ENCODE measurements around the gene NR1H4. TPM values are rescaled to one million over a fixed set of nuclear protein-coding genes. Genes with fewer than 3 reads are reported as not detected.

The NR1H4 gene
- total and polyA plus RNA-seq, 2 donors (not counting 1 experiment from before 2014, with no cell fraction given): not detected

- no peaks in the 10 kb centered on the region for H3K4me1 ChIP-seq (ENCODE audit: control insufficient read depth in 2 of 2, insufficient read depth in 2 of 2, low read length in 2 of 2)
- no peaks in the 10 kb centered on the region for H3K79me2 ChIP-seq (ENCODE audit: control insufficient read depth, insufficient read depth, low read length)
- no peaks in the 10 kb centered on the region for H4K20me1 ChIP-seq (ENCODE audit: control insufficient read depth, insufficient read depth, low read length, poor library complexity, severe bottlenecking)
- ATAC-seq (ENCODE audit: low read depth) (no peak), DNase-seq (no peak)
- no peak overlapping the region for H2AFZ ChIP-seq (ENCODE audit: insufficient read depth, low read depth, low read length, poor library complexity, severe bottlenecking)
- H3K27ac ChIP-seq (ENCODE audit: low read length in 2 of 2): no peak overlapping the region
- ChIA-PET CTCF (no interaction called here), POLR2A (no interaction called here)
- 100% methylated on average over 1 of the region's 3 CpGs for WGBS (ENCODE audit: insufficient coverage)
- Mint-ChIP-seq H3K27me3 (no peaks in the 10 kb centered on the region), H3K27ac (no peak overlapping the region), H3K4me1 (no peaks in the 10 kb centered on the region), H3K4me3 (no peak overlapping the region), H3K9me3 (ENCODE audit: insufficient read depth) (peaks cover 4% of the 10 kb centered on the region)
- no peak overlapping the region for H3K4me2 ChIP-seq (replicated peaks; ENCODE audit: low read depth, low read length, poor library complexity, severe bottlenecking)
- intact Hi-C loops (cut with micrococcal nuclease): no loop called here
- no peaks in the 10 kb centered on the region for H3K27me3 ChIP-seq (replicated peaks in 1 of 4; ENCODE audit: control extremely low read depth in 1 of 4, control insufficient read depth in 3 of 4, insufficient read depth in 4 of 4, low read length in 3 of 4)
- H3K9me3 ChIP-seq (ENCODE audit: control extremely low read depth in 1 of 3, control insufficient read depth in 2 of 3, insufficient read depth in 1 of 3, low read length in 2 of 3): peaks cover 0 to 3% (median 1%) of the 10 kb centered on the region in 3 donors
- no peak for TF ChIP-seq EZH2 (IDR thresholded peaks at IDR 0.05; ENCODE audit: borderline replicate concordance, insufficient read depth, low read depth, low read length, poor library complexity, severe bottlenecking)
- no peak for TF ChIP-seq CTCF (IDR thresholded peaks at IDR 0.05)
- no peak overlapping the region for H3K4me3 ChIP-seq (ENCODE audit: control extremely low read depth in 1 of 5, extremely low read depth in 1 of 5, insufficient read depth in 1 of 5, low read depth in 2 of 5, low read length in 4 of 5)
- no peak overlapping the region for H3K9ac ChIP-seq (ENCODE audit: low read length)
- no peaks in the 10 kb centered on the region for H3K36me3 ChIP-seq (replicated peaks in 1 of 2; ENCODE audit: control extremely low read depth in 1 of 2, control insufficient read depth in 1 of 2, extremely low read depth in 1 of 2, insufficient read depth in 2 of 2, low read length in 1 of 2)
Observed at GRCh38 chr12:100515968-100516367, 42.3 kb downstream of the NR1H4 start.

- no peaks in the 10 kb centered on the region for H3K4me1 Mint-ChIP-seq
- intact Hi-C loops (cut with micrococcal nuclease): no loop called here
- no peaks in the 10 kb centered on the region for H3K36me3 ChIP-seq (replicated peaks in 1 of 2; ENCODE audit: control extremely low read depth in 1 of 2, control insufficient read depth in 1 of 2, extremely low read depth in 1 of 2, insufficient read depth in 2 of 2, low read length in 1 of 2)
- H3K4me2 ChIP-seq (replicated peaks; ENCODE audit: low read depth, low read length, poor library complexity, severe bottlenecking): no peak overlapping the region
- H3K79me2 ChIP-seq (ENCODE audit: control insufficient read depth, insufficient read depth, low read length): no peaks in the 10 kb centered on the region
- H3K27me3 ChIP-seq (replicated peaks in 1 of 4; ENCODE audit: control extremely low read depth in 1 of 4, control insufficient read depth in 3 of 4, insufficient read depth in 4 of 4, low read length in 3 of 4): no peaks in the 10 kb centered on the region
- DNase-seq (no peak), ATAC-seq (ENCODE audit: low read depth) (no peak)
- H3K4me1 ChIP-seq (ENCODE audit: control insufficient read depth in 2 of 2, insufficient read depth in 2 of 2, low read length in 2 of 2): no peaks in the 10 kb centered on the region
- no peak overlapping the region for H3K27ac Mint-ChIP-seq
- H3K27ac ChIP-seq (ENCODE audit: low read length in 2 of 2): no peak overlapping the region
- no peak overlapping the region for H3K4me3 ChIP-seq (ENCODE audit: control extremely low read depth in 1 of 5, extremely low read depth in 1 of 5, insufficient read depth in 1 of 5, low read depth in 2 of 5, low read length in 4 of 5)
- H3K9me3 Mint-ChIP-seq (ENCODE audit: insufficient read depth): peaks cover 4% of the 10 kb centered on the region
- H3K27me3 Mint-ChIP-seq: no peaks in the 10 kb centered on the region
- TF ChIP-seq CTCF (IDR thresholded peaks at IDR 0.05) (no peak), EZH2 (IDR thresholded peaks at IDR 0.05; ENCODE audit: borderline replicate concordance, insufficient read depth, low read depth, low read length, poor library complexity, severe bottlenecking) (no peak)
- ChIA-PET POLR2A (no interaction called here), CTCF (no interaction called here)
- no peak overlapping the region for H3K4me3 Mint-ChIP-seq
- WGBS (ENCODE audit: insufficient coverage): 90% methylated on average over 1 of the region's 1 CpG
- H3K9me3 ChIP-seq (ENCODE audit: control extremely low read depth in 1 of 3, control insufficient read depth in 2 of 3, insufficient read depth in 1 of 3, low read length in 2 of 3): peaks cover 0 to 3% (median 1%) of the 10 kb centered on the region in 3 donors
- no peak overlapping the region for H3K9ac ChIP-seq (ENCODE audit: low read length)
- H4K20me1 ChIP-seq (ENCODE audit: control insufficient read depth, insufficient read depth, low read length, poor library complexity, severe bottlenecking): no peaks in the 10 kb centered on the region
- no peak overlapping the region for H2AFZ ChIP-seq (ENCODE audit: insufficient read depth, low read depth, low read length, poor library complexity, severe bottlenecking)
Observed at GRCh38 chr12:100518376-100518775, 44.7 kb downstream of the NR1H4 start.
